Transverse colon (tissue), 4 donors: ENCODE results near the gene CCDC177. TPM values are rescaled to one million over a fixed set of nuclear protein-coding genes. Genes with fewer than 3 reads are reported as not detected.

Experiments used
- DNase-seq: peaks from one replicate; pipeline ENCODE4 v3.0.0-alpha.2; 2019
- H3K27ac ChIP-seq, 4 donors: fragments of 200-600 bp; sonication (generic); 2 replicates each; pipeline ENCODE4 v1.5.1; 2016 to 2018; ENCODE audit warnings: inconsistent platforms in 4 of 4
- H3K27me3 ChIP-seq: fragments of 200-600 bp; sonication (generic); 2 replicates; pipeline ENCODE4 v1.5.1; 2017; ENCODE audit warnings: inconsistent platforms
- H3K36me3 ChIP-seq, 4 donors: fragments of 200-600 bp; sonication (generic); 2 replicates each; pipeline ENCODE4 v1.5.1; 2017 to 2019; ENCODE audit warnings: inconsistent platforms in 4 of 4
- H3K4me1 ChIP-seq, 4 donors: fragments of 200-600 bp; sonication (generic); 2 replicates each; pipeline ENCODE4 v1.5.1; 2017 to 2020; ENCODE audit warnings: inconsistent platforms in 4 of 4
- H3K4me3 ChIP-seq, 4 donors: fragments of 200-600 bp; sonication (generic); 1 replicate in 1 of 4; 2 replicates in 3 of 4; pipeline versions ENCODE4 v1.5.1 to v1.6.1; 2017 to 2019; ENCODE audit warnings: inconsistent platforms in 4 of 4
- H3K9me3 ChIP-seq, 2 donors: fragments of 200-600 bp; sonication (generic); 2 replicates each; pipeline ENCODE4 v1.5.1; 2017 to 2019; ENCODE audit warnings: inconsistent platforms in 2 of 2
- EP300 ChIP-seq: sonication (generic); formaldehyde crosslinking; IDR thresholded peaks from one replicate; pipeline ENCODE4 v1.6.1; 2017; ENCODE audit warnings: antibody characterized with exemption, low read depth
- POLR2A ChIP-seq: fragments of 450-650 bp; IDR thresholded peaks from one replicate; pipeline ENCODE4 v1.6.1; 2016; ENCODE audit warnings: antibody characterized with exemption, mild to moderate bottlenecking, moderate library complexity
- POLR2AphosphoS5 ChIP-seq, 3 donors: sonication (generic); formaldehyde crosslinking; IDR thresholded peaks; one replicate each; pipeline ENCODE4 v1.6.1; 2016; ENCODE audit warnings: antibody characterized with exemption in 3 of 3
- WGBS, 2 donors: methylation state at CpG; one replicate each; pipeline ENCODE4 v1.1.5; 2018; ENCODE audit warnings: low coverage in 1 of 2; 5-methylcytosine and 5-hydroxymethylcytosine counted together
- in situ Hi-C, 4 donors: fragments of 200-750 bp; cut with MboI; loops; one replicate each; pipeline versions ENCODE4 v1.15.0 to v1.15.1; 2017; ENCODE audit warnings: low sequenced_read_pairs in 3 of 4, low pct_ligation_motif_present in 1 of 4, low pct_unique_long_range_greater_than_20kb in 1 of 4
- intact Hi-C: fragments of 100-400 bp; cut with DNase I; formaldehyde crosslinking; loops from one replicate; pipeline ENCODE4 v1.15.1; 2023; ENCODE audit warnings: low total_unique reads
- total RNA-seq, 4 donors: library from RNA; depleted of rRNA; stranded (reverse); fragments of >200 nt; gene quantifications; one replicate each; pipeline ENCODE4 v1.1.0, GENCODE V29; 2016
- TF ChIP-seq, protein P1 (sequence below), 5 experiments: fragments of 200-600 bp in 3 of 5; fragments of 450-650 bp in 2 of 5; sonication (generic) in 3 of 5; IDR thresholded peaks; 1 replicate in 2 of 5; 2 replicates in 3 of 5; pipeline ENCODE4 v1.5.1; 2016 to 2017; ENCODE audit warnings: antibody characterized with exemption in 5 of 5, inconsistent platforms in 3 of 5, mild to moderate bottlenecking in 2 of 5, moderate library complexity in 1 of 5

Gene CCDC177
- total RNA-seq, 4 donors from 2014 or later, result not detected

- intact Hi-C loops (no loop called here), in situ Hi-C loops (loop anchor here (5.0 to 25.0 kb wide), 3 partner anchors 137 to 425 kb away; no protein-coding TSS in a partner anchor)
- DNase-seq, result peak; percentile 68
- Histone ChIP-seq H3K36me3 (no peaks in the 10 kb centered on the region), H3K4me3 (no peak overlapping the region), H3K27ac (peak overlapping the region in 3 of 4 donors; percentile 33 to 52 (median 41)), H3K9me3 (no peaks in the 10 kb centered on the region), H3K4me1 (peaks cover 0 to 13% (median 5%) of the 10 kb centered on the region in 4 donors), H3K27me3 (no peaks in the 10 kb centered on the region)
- WGBS, 2 donors, result 51% methylated on average over 8 of the region's 8 CpGs; no CpG with 5 or more reads in 1 of the 2 donors
- peak in 1 of 3 donors; percentile 33 for TF ChIP-seq POLR2AphosphoS5 (IDR thresholded peaks at IDR 0.05)
- TF ChIP-seq POLR2A, result no peak
- peak; percentile 55 for TF ChIP-seq EP300
- TF ChIP-seq, protein P1, sequence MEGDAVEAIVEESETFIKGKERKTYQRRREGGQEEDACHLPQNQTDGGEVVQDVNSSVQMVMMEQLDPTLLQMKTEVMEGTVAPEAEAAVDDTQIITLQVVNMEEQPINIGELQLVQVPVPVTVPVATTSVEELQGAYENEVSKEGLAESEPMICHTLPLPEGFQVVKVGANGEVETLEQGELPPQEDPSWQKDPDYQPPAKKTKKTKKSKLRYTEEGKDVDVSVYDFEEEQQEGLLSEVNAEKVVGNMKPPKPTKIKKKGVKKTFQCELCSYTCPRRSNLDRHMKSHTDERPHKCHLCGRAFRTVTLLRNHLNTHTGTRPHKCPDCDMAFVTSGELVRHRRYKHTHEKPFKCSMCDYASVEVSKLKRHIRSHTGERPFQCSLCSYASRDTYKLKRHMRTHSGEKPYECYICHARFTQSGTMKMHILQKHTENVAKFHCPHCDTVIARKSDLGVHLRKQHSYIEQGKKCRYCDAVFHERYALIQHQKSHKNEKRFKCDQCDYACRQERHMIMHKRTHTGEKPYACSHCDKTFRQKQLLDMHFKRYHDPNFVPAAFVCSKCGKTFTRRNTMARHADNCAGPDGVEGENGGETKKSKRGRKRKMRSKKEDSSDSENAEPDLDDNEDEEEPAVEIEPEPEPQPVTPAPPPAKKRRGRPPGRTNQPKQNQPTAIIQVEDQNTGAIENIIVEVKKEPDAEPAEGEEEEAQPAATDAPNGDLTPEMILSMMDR (IDR thresholded peaks at IDR 0.05), result no peak
These were observed 12.7 kb upstream of the CCDC177 start for GRCh38 chr14:69587389-69587788.

DNA sequence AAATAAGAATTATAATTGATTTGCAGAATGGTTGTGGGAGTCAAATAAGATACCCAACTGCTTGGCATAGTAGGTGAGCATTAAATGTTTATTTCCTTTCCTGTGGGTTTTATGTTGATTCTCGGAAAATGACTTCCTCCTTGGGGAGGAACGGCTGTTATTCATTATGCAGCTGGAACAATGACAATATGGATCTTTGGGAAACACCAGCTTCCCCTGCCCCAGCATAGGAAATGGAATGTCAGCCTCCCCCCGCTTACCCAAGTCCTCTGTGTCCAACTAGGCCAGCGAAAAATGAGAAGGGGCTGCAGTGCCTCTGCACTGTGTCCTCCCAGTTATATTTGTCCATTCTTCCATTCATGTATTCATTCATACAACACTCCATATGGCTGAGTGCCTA is 11.7 kb upstream of the CCDC177 start:
- TF ChIP-seq POLR2A, result no peak
- no peak for TF ChIP-seq POLR2AphosphoS5 (IDR thresholded peaks at IDR 0.05)
- TF ChIP-seq EP300, result no peak
- TF ChIP-seq, protein P1 (IDR thresholded peaks at IDR 0.05), result no peak
- Histone ChIP-seq H3K4me3 (no peak overlapping the region), H3K27me3 (no peaks in the 10 kb centered on the region), H3K27ac (peak overlapping the region in 3 of 4 donors; percentile 14 to 41 (median 33)), H3K4me1 (peaks cover 0 to 13% (median 5%) of the 10 kb centered on the region in 4 donors), H3K36me3 (no peaks in the 10 kb centered on the region), H3K9me3 (no peaks in the 10 kb centered on the region)
- in situ Hi-C loops (loop anchor here (5.0 to 25.0 kb wide), 3 partner anchors 138 to 426 kb away; no protein-coding TSS in a partner anchor), intact Hi-C loops (no loop called here)
- DNase-seq, result no peak
- 43 to 67% methylated on average over 2 to 4 of the region's 4 CpGs for WGBS, 2 donors

- no peaks in the 10 kb centered on the region for H3K9me3 ChIP-seq
- H3K27ac ChIP-seq, result no peak overlapping the region
- H3K4me3 ChIP-seq, result no peak overlapping the region
- in situ Hi-C loops (loop anchor here (10.0 to 25.0 kb wide), 2 partner anchors 140 to 428 kb away; no protein-coding TSS in a partner anchor), intact Hi-C loops (loop anchor here (2.0 kb wide), 1 partner anchor 142 kb away; no protein-coding TSS in a partner anchor)
- DNase-seq, result no peak
- H3K36me3 ChIP-seq, result no peaks in the 10 kb centered on the region
- TF ChIP-seq, protein P1 (IDR thresholded peaks at IDR 0.05), result no peak
- TF ChIP-seq POLR2AphosphoS5 (IDR thresholded peaks at IDR 0.05), result no peak
- no peak for TF ChIP-seq POLR2A
- TF ChIP-seq EP300, result no peak
- peaks cover 0 to 13% (median 5%) of the 10 kb centered on the region in 4 donors for H3K4me1 ChIP-seq
- H3K27me3 ChIP-seq, result no peaks in the 10 kb centered on the region
- WGBS, 2 donors, result 89% methylated on average over 1 of the region's 1 CpG; no CpG with 5 or more reads in 1 of the 2 donors
These were observed 9.7 kb upstream of the CCDC177 start for GRCh38 chr14:69584389-69584788.

GRCh38 chr14:69582829-69583228 is 8.2 kb upstream of the CCDC177 start:
- intact Hi-C loops, result no loop called here
- H3K27me3 ChIP-seq, result no peaks in the 10 kb centered on the region
- TF ChIP-seq POLR2AphosphoS5 (IDR thresholded peaks at IDR 0.05), result no peak
- TF ChIP-seq, protein P1 (IDR thresholded peaks at IDR 0.05), result no peak
- TF ChIP-seq POLR2A, result no peak
- TF ChIP-seq EP300, result no peak
- no peaks in the 10 kb centered on the region for H3K36me3 ChIP-seq
- in situ Hi-C loops, result loop anchor here (10.0 to 25.0 kb wide), 2 partner anchors 142 to 429 kb away; no protein-coding TSS in a partner anchor
- H3K4me3 ChIP-seq, result no peak overlapping the region
- WGBS, 2 donors, result 88 to 93% methylated on average over 3 to 4 of the region's 4 CpGs
- no peak overlapping the region for H3K27ac ChIP-seq
- peaks cover 0 to 10% (median 5%) of the 10 kb centered on the region in 4 donors for H3K4me1 ChIP-seq
- DNase-seq, result no peak
- H3K9me3 ChIP-seq, result no peaks in the 10 kb centered on the region
